Islet of Langerhans (tissue), 1 donor: ENCODE data around the gene LCT.
"Not testable (repeated sequence)": the region's sequence is repeated elsewhere in the genome, so short reads cannot be mapped to it uniquely, and the experiment has no call there.

Source experiments
- FAIRE-seq: peaks from one replicate; lab custom pipeline; 2011; peaks lifted over from hg19 to GRCh38; lab: Jason Lieb, UNC

The LCT gene

GRCh38 chr2:135831180-135831812, 5.7 kb downstream of the LCT start:
- FAIRE-seq, result no peak

DNA sequence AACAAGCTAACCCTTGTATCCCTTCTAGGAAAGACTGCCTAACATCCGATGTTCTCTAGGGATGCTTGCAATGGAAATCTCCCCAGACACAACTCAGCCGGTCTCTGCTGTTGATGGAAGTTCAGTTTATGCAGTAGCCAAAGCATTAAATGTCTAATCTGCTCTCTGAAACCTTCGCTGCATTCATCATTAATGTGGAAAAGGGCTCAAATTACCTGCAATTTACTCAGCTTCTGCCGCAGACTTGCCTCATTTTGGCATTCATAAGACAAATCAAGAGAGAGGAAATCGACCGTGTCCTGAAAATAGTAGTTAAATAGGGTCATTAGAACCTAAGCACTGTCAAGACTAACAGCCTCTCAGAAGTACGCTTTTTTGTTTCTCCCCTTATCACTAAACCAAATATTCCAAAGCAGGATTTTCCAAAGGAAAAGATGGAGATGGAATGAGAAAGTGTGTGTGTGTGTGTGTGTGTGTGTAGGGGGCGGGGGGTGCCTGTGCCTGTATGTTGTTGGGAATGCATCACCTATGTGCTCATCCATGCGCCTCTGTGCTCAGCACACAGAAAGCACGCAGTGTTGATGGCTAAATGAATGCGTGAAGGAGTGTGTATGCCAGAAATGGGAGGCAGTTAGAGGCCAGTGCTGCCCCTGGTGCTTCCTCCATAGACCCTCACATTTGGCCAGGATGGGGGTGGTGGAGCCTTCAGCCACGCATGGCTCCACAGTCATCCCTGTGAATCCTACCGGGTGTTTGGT, 7.4 kb downstream of the LCT start:
- no peak for FAIRE-seq

DNA sequence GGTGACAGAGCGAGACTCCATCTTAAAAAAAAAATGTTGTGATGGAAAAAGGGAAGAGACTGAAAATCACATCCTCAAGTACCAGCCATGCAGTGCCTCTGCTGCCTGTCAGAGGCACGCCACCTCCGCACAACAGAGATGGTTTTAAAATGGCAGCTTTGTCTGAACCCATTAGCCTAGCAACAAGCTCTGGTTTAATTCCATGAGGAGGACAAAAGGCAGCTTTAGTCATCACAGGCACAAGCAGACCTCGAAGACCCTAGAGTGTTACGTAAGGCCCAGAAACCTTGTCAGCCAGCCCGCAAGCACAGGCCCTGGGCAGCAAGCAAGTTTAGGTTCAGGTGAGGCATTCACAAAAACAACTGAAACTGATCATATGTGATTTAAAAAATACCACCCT, 10.4 kb downstream of the LCT start:
- FAIRE-seq, result no peak

- FAIRE-seq, result no peak
These were observed 11.3 kb downstream of the LCT start for GRCh38 chr2:135825550-135826176.

- no peak for FAIRE-seq
These were observed 11.9 kb downstream of the LCT start for GRCh38 chr2:135825131-135825530.

GRCh38 chr2:135822855-135823254, 14.1 kb downstream of the LCT start:
- FAIRE-seq, result no peak

- no peak for FAIRE-seq
These were observed 15.8 kb downstream of the LCT start for GRCh38 chr2:135821190-135821589.

DNA sequence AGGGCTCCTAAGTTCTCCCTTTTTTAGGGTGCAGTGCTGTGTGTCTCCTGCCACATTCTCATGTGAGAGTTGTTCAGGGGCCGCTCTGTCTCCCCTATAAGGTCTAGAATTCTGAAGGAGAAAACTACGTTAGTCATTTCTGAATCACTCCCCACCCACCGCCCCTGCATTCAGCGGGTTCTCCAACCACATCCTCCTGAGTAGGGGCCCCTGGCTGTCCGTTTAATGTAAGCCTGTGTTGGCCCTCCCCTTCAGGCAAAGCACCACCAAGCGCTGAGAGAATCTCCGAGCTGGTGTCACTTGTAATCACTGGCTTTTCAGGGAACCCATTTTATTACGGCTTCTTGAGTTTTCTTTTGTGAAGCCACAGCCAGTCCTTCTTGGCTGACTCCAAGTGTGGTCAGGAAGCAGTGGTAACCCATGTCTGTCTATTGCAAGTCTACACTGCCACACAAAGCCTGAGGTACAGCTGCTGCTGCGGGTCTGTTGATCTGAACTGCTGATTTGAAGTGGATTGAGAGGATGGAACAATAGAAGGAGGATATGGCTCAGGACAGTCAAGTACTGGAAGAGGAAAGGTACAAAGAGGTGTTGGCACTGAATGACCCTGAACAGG, 16.9 kb downstream of the LCT start:
- FAIRE-seq, result no peak

DNA sequence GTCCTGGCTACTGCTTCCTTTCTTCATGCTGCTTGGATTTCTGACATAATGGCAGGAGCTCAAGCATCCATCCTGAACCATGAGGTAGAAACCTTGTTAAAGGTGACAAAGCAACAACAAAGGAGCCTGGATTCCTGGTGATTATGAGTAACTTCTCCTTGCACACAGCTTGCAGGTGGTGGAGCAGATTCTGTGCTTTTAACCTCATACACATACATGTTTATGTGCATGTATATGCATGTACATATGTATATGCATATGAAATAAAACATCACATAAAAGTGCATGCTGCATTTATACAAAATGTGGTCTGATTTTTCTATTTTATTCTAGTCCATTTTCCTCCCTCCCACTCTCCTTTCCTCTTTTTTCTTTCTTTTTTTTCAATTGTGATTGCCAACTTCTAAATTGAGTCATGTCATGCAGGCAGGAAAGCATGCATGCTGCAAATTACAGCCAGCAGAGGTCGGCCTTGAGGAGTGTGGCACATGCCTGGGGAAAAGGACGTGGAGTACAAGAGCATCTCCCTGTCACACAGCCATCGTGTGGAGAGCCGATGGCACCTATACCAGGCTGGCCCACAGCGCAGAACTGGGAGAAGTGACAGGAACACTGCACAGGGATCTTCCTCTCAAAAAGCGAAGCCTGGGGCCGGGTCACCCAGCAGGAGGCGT, 17.9 kb downstream of the LCT start:
- FAIRE-seq, result no peak

GRCh38 chr2:135817951-135818350, 19.0 kb downstream of the LCT start:
- FAIRE-seq, result no peak

DNA sequence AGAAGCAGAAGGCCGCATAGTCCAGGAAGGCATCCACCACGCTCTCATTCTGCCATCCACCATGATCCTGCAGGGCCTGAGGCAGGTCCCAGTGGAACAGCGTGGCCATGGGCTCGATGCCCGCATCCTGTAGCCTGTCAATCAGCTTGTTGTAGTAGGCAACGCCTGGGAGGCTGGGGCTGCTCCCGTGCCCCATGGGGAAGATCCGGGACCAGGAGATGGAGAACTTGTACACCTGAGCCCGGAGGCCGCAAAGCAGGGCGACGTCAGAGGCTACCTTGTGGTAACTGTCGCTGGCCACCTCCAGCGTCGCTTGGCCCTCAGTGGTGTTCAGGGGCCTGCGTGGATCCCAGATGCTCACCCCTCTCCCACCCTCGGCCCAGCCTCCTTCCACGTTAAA, 19.5 kb downstream of the LCT start:
- no peak for FAIRE-seq

DNA sequence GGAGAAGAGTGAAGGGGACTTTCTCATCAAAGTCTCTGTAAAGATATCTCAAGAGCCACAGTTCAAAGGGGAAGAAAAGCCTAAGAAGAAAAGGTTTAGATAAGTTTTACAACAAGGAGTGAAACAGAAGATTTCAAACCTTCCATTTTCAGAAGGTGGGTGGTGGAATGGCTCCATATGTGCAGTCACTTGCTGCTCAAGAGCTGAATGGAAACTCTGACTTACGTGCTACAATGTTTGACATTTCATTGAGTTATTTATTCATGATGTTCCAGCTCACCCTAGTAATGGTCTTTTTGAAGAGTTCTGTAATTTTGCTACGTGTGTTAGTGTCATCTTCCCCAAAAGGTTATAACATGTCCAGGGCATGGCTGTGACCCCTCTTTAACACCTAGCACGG, 21.7 kb downstream of the LCT start:
- no peak for FAIRE-seq

DNA sequence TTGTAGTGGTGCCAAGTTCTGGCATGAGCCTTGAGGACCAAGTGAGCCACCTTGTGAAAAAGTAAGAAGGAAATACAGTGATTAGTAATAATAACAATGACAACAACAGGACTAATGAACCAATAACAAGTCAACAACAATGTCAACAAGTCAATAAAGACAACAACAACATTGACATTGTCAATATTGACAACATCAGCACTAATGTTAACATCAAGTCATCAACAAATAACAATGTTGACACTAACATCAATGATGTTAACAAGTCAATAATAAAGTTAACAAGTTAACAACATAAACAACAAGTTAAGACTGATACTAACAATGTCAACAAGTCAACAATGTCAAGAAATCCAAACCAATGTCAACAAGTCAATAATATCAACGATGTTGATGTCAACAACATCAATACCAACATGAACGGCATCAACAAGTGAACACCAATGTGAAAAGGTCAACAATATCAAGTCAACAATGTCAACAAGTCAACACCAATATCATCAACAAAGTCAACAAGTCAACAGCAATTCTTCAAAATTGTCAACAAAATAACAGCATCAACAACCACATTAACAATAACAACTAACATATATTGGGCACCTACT, 24.0 kb downstream of the LCT start:
- FAIRE-seq, result no peak

GRCh38 chr2:135807874-135808273, 29.1 kb downstream of the LCT start:
- FAIRE-seq, result not testable (repeated sequence)

- FAIRE-seq, result no peak
These were observed 33.7 kb downstream of the LCT start for GRCh38 chr2:135803278-135803677.

DNA sequence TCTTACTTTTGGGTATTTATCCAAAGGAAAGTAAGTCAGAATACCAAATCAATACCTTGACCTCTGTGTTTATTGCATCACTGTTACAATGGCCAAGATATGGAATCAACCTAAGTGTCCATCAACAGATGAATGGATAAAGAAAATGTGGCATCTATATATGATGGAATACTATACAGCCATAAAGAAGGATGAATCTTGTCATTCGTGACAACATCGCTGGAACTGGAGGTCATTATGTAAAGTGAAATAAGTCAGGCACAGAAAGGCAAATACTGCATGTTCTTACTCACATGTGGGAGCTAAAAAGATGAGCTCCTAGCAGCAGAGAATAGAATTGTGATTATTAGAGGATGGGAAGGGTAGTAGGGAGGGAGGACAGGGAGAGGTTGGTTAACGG, 34.6 kb downstream of the LCT start:
- no peak for FAIRE-seq

DNA sequence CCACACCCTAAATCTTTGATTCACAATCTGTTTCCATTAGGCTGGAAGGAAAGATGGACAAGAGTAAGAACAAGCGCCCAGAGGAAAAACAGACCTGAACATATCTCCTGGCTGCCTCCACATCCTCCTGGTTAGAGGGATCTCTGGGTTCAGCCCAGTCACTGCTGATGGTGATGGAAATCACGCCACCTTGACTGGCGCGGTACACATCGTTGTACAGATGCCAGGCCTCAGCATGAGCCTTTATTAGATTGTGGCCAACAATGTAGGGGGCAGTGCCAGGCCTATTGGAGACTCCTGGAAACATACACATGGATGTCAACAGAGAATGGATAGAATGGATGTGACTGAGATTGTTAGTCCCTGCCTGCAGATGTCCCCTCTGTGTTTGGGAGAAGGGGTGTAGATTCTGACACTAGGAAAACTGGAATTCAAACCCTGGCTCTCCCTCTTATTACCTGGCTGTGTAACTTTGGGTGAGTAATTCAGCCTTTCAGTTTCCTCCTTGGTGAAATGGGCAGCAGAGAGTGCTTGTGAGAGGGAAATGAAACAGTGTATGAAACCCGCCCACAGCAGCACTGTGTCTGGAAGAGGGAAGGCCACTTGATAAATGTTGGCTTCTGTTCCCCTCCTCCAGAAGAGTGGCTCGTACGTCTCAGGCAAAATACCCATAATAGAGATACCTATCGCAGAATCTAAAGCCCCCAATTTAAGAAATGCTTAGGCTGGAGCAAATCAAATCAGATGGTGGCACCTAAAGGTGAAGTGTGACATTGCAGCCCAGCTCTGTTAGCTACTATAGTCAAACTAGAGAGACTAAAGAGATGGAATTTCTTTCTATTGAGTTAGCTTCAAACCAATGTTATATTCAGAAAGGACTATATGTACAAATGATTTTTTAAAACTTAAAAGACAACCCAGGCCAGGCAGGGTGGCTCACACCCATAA, 36.2 kb downstream of the LCT start:
- FAIRE-seq, result no peak

GRCh38 chr2:135799738-135800137, 37.2 kb downstream of the LCT start:
- no peak for FAIRE-seq

DNA sequence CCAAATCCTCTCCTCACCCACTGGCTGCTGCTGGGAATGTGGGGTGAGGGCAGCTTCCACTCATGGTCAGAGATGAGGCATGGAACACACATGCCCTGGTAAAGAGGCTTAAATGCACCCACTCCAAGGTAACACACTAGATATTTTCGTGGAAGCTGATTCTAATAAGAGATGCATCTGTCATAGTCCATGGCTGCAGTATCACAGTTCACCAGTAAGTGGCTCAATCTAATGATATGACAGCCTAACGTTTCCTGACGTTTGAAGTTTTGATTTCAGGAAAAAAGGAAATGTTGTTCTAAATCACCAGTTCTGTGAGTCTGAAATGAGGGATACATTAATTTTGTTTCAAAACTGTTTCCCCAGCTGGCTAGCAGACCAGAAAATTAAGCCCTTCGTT, 38.2 kb downstream of the LCT start:
- no peak for FAIRE-seq

DNA sequence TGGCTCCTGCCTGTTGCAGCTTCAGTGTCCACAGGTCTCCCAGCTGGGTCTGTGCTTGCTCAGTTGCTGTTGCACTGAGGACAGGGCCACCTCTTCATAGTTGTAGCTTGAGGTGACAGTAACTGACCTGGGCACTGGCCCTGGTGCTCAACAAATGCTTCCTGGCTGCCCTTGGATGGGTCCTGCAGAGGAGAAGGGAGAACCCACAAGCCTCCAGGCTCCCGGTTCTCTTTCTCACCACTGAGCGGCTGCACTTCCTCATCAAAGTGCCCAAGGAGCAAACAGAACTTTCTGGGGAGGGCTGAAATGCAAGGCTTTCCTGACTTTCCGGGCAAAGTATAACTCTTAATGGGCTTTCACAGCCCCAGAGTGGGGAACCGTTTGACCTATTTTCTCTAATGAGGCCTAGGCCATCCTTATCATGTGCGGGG, 38.7 kb downstream of the LCT start:
- FAIRE-seq, result no peak
